ENCODE results near the gene CRYBG1.
A peak's percentile ranks its signal among the peaks of the same experiment; 100 is the strongest.

GRCh38 chr6:106360410-106360988, at the start of gene CRYBG1:
- TF ChIP-seq TEAD1 (CRISPR knock-in tag; IDR thresholded peaks at IDR 0.05) (no peak), NR3C1 (CRISPR knock-in tag; conservative IDR thresholded peaks at IDR 0.05; ENCODE audit: low read depth) (no peak), FOXJ3 (CRISPR knock-in tag; IDR thresholded peaks at IDR 0.05; ENCODE audit: borderline replicate concordance) (no peak)
- TF ChIP-seq, protein P1, sequence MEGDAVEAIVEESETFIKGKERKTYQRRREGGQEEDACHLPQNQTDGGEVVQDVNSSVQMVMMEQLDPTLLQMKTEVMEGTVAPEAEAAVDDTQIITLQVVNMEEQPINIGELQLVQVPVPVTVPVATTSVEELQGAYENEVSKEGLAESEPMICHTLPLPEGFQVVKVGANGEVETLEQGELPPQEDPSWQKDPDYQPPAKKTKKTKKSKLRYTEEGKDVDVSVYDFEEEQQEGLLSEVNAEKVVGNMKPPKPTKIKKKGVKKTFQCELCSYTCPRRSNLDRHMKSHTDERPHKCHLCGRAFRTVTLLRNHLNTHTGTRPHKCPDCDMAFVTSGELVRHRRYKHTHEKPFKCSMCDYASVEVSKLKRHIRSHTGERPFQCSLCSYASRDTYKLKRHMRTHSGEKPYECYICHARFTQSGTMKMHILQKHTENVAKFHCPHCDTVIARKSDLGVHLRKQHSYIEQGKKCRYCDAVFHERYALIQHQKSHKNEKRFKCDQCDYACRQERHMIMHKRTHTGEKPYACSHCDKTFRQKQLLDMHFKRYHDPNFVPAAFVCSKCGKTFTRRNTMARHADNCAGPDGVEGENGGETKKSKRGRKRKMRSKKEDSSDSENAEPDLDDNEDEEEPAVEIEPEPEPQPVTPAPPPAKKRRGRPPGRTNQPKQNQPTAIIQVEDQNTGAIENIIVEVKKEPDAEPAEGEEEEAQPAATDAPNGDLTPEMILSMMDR (IDR thresholded peaks at IDR 0.05): peak; percentile 99
- TF ChIP-seq, protein P2, sequence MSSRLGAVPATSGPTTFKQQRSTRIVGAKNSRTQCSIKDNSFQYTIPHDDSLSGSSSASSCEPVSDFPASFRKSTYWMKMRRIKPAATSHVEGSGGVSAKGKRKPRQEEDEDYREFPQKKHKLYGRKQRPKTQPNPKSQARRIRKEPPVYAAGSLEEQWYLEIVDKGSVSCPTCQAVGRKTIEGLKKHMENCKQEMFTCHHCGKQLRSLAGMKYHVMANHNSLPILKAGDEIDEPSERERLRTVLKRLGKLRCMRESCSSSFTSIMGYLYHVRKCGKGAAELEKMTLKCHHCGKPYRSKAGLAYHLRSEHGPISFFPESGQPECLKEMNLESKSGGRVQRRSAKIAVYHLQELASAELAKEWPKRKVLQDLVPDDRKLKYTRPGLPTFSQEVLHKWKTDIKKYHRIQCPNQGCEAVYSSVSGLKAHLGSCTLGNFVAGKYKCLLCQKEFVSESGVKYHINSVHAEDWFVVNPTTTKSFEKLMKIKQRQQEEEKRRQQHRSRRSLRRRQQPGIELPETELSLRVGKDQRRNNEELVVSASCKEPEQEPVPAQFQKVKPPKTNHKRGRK (CRISPR knock-in tag; IDR thresholded peaks at IDR 0.05; ENCODE audit: borderline replicate concordance): no peak
- TF ChIP-seq, protein P3, sequence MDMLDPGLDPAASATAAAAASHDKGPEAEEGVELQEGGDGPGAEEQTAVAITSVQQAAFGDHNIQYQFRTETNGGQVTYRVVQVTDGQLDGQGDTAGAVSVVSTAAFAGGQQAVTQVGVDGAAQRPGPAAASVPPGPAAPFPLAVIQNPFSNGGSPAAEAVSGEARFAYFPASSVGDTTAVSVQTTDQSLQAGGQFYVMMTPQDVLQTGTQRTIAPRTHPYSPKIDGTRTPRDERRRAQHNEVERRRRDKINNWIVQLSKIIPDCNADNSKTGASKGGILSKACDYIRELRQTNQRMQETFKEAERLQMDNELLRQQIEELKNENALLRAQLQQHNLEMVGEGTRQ (CRISPR knock-in tag; IDR thresholded peaks at IDR 0.05): no peak

All from WTC11 (cell line).